Tibial nerve (tissue), 4 donors: ENCODE measurements around the gene TCF7L1. TPM values are rescaled to one million over a fixed set of nuclear protein-coding genes. Genes with fewer than 3 reads are reported as not detected.

Source experiments
- DNase-seq, 2 donors: peaks; one replicate each; pipeline ENCODE4 v3.0.0-alpha.2; 2019; ENCODE audit warnings: low spot score in 2 of 2
- H3K27ac ChIP-seq, 4 donors: fragments of 200-600 bp; sonication (generic) in 3 of 4; one replicate each; pipeline ENCODE4 v1.5.1; 2017 to 2019; ENCODE audit warnings: mild to moderate bottlenecking in 1 of 4
- H3K27me3 ChIP-seq, 2 donors: fragments of 200-600 bp; sonication (generic) in 1 of 2; one replicate each; pipeline versions ENCODE4 v1.5.1 to v1.6.0; 2017 to 2019
- H3K36me3 ChIP-seq, 3 donors: fragments of 200-600 bp; sonication (generic); one replicate each; pipeline ENCODE4 v1.5.1; 2018 to 2019
- H3K4me1 ChIP-seq, 4 donors: fragments of 200-600 bp; sonication (generic) in 3 of 4; one replicate each; pipeline ENCODE4 v1.5.1; 2017 to 2019
- H3K4me3 ChIP-seq, 4 donors: fragments of 200-600 bp; sonication (generic) in 3 of 4; one replicate each; pipeline ENCODE4 v1.5.1; 2017 to 2019; ENCODE audit warnings: mild to moderate bottlenecking in 1 of 4, moderate library complexity in 1 of 4
- H3K9me3 ChIP-seq, 4 donors: fragments of 200-600 bp; sonication (generic) in 3 of 4; one replicate each; pipeline ENCODE4 v1.5.1; 2017 to 2019
- EP300 ChIP-seq, 2 donors: sonication (generic); formaldehyde crosslinking; IDR thresholded peaks; one replicate each; pipeline ENCODE4 v1.6.1; 2017; ENCODE audit warnings: antibody characterized with exemption in 2 of 2, mild to moderate bottlenecking in 1 of 2
- POLR2A ChIP-seq, 2 donors: fragments of 450-650 bp; IDR thresholded peaks; one replicate each; pipeline ENCODE4 v1.6.1; 2017; ENCODE audit warnings: antibody characterized with exemption in 2 of 2, mild to moderate bottlenecking in 2 of 2, moderate library complexity in 2 of 2
- WGBS, 2 donors: methylation state at CpG; one replicate each; pipeline ENCODE4 v1.1.5; 2018; 5-methylcytosine and 5-hydroxymethylcytosine counted together
- total RNA-seq, 4 donors: library from RNA; depleted of rRNA; stranded (reverse); fragments of >200 nt; gene quantifications; one replicate each; pipeline ENCODE4 v1.1.0, GENCODE V29; 2016
- TF ChIP-seq, protein P1 (sequence below), 5 experiments: fragments of 200-600 bp in 3 of 5; fragments of 450-650 bp in 2 of 5; sonication (generic) in 3 of 5; IDR thresholded peaks; one replicate each; pipeline ENCODE4 v1.5.1; 2016 to 2019; ENCODE audit warnings: antibody characterized with exemption in 5 of 5, mild to moderate bottlenecking in 3 of 5, moderate library complexity in 2 of 5

The TCF7L1 gene
- total RNA-seq, 4 donors from 2014 or later = 3.7 to 14.1 (median 7.1) TPM

DNA sequence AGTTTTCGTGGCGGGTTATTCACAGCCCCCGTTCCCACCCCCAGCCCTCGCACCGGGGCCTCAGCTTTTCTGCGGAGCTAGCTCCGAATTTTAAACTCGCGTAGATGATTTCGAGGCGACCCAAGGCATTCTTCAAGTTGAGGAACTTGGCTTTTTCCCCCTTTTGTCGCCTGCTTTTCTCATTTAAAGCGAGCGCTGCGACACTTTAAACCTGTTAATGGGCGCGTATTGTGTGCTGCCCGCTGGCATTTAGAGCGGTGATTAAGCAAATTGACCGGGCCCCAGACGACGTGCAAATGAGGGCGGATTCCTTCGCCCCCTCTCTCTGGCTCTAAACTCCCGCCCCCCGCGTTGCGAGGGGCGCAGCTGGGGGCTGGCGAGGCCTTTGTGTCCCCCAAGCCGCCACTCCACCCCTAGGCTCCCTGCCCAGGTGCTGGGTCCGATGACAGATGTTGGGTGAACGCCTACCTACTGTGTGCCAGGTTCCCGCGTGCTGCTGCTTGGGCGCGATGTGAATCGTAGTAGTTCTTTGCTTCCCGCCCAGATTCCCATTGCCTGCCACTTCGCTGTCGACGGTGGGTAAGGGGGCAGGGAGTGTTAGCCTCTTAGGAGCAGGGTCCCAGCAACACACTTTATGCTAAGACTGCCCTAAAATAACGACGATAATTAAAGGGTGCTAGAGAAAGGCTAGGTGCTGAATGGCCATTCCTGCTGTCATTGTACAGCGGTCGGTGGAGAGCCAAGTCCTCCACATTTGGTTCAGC is 1.9 kb downstream of the TCF7L1 start:
- Histone ChIP-seq H3K4me1 (peaks cover 0 to 61% (median 4%) of the 10 kb centered on the region in 4 donors), H3K4me3 (peak overlapping the region; percentile 63 to 97 (median 76)), H3K27ac (peak overlapping the region; percentile 74 to 94 (median 84)), H3K9me3 (no peaks in the 10 kb centered on the region), H3K36me3 (no peaks in the 10 kb centered on the region), H3K27me3 (peaks cover 0 to 3% of the 10 kb centered on the region in 2 donors)
- DNase-seq = no peak
- WGBS, 2 donors = 47 to 49% methylated on average over 44 to 45 of the region's 46 CpGs
- TF ChIP-seq EP300 (IDR thresholded peaks at IDR 0.05) = no peak
- TF ChIP-seq, protein P1, sequence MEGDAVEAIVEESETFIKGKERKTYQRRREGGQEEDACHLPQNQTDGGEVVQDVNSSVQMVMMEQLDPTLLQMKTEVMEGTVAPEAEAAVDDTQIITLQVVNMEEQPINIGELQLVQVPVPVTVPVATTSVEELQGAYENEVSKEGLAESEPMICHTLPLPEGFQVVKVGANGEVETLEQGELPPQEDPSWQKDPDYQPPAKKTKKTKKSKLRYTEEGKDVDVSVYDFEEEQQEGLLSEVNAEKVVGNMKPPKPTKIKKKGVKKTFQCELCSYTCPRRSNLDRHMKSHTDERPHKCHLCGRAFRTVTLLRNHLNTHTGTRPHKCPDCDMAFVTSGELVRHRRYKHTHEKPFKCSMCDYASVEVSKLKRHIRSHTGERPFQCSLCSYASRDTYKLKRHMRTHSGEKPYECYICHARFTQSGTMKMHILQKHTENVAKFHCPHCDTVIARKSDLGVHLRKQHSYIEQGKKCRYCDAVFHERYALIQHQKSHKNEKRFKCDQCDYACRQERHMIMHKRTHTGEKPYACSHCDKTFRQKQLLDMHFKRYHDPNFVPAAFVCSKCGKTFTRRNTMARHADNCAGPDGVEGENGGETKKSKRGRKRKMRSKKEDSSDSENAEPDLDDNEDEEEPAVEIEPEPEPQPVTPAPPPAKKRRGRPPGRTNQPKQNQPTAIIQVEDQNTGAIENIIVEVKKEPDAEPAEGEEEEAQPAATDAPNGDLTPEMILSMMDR (IDR thresholded peaks at IDR 0.05) = no peak
- TF ChIP-seq POLR2A (IDR thresholded peaks at IDR 0.05) = no peak

DNA sequence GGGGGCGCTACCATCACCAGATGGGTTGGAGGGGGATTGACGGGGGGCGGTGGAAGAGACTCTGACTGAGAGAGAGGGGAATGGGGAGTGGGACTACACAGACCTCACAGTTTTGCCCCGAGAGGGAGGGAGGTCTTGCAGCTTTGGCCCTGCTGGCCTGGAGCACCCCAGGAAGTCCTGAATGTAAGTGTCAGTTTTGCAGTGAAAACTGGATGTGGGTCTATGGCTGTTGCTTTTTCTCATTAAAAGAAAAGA is 2.4 kb downstream of the TCF7L1 start:
- no peaks in the 10 kb centered on the region for H3K9me3 ChIP-seq
- peaks cover 0 to 3% of the 10 kb centered on the region in 2 donors for H3K27me3 ChIP-seq
- DNase-seq = no peak
- peak overlapping the region in 2 of 4 donors; percentile 37 to 91 for H3K27ac ChIP-seq
- H3K4me3 ChIP-seq = no peak overlapping the region
- TF ChIP-seq EP300 (IDR thresholded peaks at IDR 0.05) (no peak), POLR2A (IDR thresholded peaks at IDR 0.05) (no peak)
- TF ChIP-seq, protein P1 (IDR thresholded peaks at IDR 0.05) = no peak
- WGBS, 2 donors = 83 to 88% methylated on average over 4 of the region's 4 CpGs
- H3K4me1 ChIP-seq = peaks cover 0 to 61% (median 4%) of the 10 kb centered on the region in 4 donors
- H3K36me3 ChIP-seq = no peaks in the 10 kb centered on the region

GRCh38 chr2:85137156-85137555 is 4.0 kb downstream of the TCF7L1 start:
- 56 to 75% methylated on average over 1 of the region's 1 CpG for WGBS, 2 donors
- Histone ChIP-seq H3K4me1 (peaks cover 0 to 52% (median 3%) of the 10 kb centered on the region in 4 donors), H3K9me3 (no peaks in the 10 kb centered on the region), H3K4me3 (no peak overlapping the region), H3K27ac (peak overlapping the region in 1 of 4 donors; percentile 19), H3K27me3 (peaks cover 0 to 3% of the 10 kb centered on the region in 2 donors), H3K36me3 (peaks cover 0 to 6% (median 0%) of the 10 kb centered on the region in 3 donors)
- no peak for DNase-seq
- no peak for TF ChIP-seq POLR2A (IDR thresholded peaks at IDR 0.05)

DNA sequence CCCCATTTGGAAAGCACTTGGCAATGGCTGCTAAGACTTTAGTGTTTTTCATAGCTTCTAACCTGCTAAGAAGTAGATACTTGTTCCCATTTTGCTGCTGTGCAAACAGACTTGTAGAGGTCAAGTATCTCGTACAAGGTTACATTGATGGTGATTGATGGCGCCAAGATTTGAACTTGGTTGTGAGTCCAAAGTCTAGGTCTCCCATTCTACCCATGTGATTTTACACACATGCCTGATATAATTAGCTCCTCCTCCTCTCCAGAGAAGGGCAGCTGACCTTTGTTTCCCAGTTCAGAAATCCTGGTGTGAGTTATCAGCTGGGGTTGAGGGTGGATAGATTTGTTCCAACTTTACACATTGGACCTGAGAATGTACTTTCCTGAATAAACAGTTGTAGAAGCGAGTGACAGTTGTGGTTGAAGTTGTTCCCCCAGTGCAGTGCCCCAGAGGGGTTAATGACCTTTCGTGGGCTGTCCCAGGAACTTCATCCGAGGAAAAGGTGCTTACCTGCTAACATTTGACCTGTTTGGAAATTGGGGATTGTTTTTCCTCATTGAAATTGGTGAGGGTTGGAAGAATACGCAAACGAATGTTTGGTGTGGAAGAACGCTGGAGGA is 10.4 kb downstream of the TCF7L1 start:
- Histone ChIP-seq H3K27me3 (no peaks in the 10 kb centered on the region), H3K36me3 (peaks cover 0 to 6% (median 0%) of the 10 kb centered on the region in 3 donors), H3K4me3 (no peak overlapping the region), H3K4me1 (peaks cover 0 to 18% (median 0%) of the 10 kb centered on the region in 4 donors), H3K9me3 (no peaks in the 10 kb centered on the region), H3K27ac (peak overlapping the region in 2 of 4 donors; percentile 1 to 41)
- 77 to 85% methylated on average over 8 of the region's 8 CpGs for WGBS, 2 donors
- TF ChIP-seq, protein P1 (IDR thresholded peaks at IDR 0.05) = no peak
- no peak for TF ChIP-seq POLR2A (IDR thresholded peaks at IDR 0.05)
- no peak for TF ChIP-seq EP300 (IDR thresholded peaks at IDR 0.05)
- no peak for DNase-seq

DNA sequence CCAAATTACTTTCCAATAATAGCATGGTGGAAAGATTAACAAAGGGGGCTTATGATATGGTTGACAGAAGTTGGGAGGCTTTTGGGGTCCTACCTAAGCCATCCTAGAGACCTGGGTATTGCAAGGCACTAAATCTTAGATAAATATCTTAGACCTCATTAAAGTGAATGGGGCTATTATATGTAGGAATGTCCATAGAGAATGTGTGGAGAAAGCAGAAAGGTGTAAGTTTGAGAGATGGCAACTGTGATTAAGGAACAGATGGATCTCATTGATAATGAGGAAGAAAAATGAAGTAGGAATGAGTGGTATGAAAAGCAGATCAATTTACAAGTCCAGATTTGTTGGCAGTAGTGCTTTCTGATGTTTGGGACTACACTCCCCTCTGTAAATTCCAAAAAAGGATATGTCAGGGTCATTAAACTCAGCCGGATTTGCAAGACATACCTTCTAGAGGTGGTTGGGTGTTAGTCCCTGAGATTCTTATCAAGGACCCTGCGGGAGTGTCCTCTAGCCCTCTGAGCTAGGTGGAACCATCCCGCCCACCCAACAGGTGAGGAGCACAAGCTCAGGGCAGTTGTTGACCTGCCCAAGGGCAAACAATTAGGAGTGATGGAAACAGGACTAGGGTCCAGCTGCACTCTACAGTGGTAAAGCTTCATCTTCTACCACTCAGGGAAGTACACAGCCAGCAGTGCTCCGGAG is 12.1 kb downstream of the TCF7L1 start:
- Histone ChIP-seq H3K36me3 (peaks cover 0 to 6% (median 0%) of the 10 kb centered on the region in 3 donors), H3K27me3 (no peaks in the 10 kb centered on the region), H3K27ac (no peak overlapping the region), H3K9me3 (no peaks in the 10 kb centered on the region), H3K4me3 (no peak overlapping the region), H3K4me1 (peaks cover 0 to 18% (median 0%) of the 10 kb centered on the region in 4 donors)
- no peak for DNase-seq
- 84 to 91% methylated on average over 4 of the region's 4 CpGs for WGBS, 2 donors
- TF ChIP-seq EP300 (IDR thresholded peaks at IDR 0.05) (no peak), POLR2A (IDR thresholded peaks at IDR 0.05) (no peak)
- TF ChIP-seq, protein P1 (IDR thresholded peaks at IDR 0.05) = no peak
